H9 (cell line): Measurements from ENCODE around the gene SPHK1. TPM values are rescaled to one million over a fixed set of nuclear protein-coding genes. Genes with fewer than 3 reads are reported as not detected.

Experiments used
- DNase-seq: peaks from one replicate; pipeline ENCODE4 v3.0.0-alpha.2; 2017
- H2AFZ ChIP-seq: one replicate; pipeline ENCODE4 v1.6.1; 2013; ENCODE audit warnings: mild to moderate bottlenecking, low read length, control low read depth, moderate library complexity
- H2AK5ac ChIP-seq: 2 replicates; pipeline ENCODE4 v1.6.1; 2013; ENCODE audit warnings: low read length, control low read depth, mixed read lengths; ENCODE audit not compliant: insufficient read length
- H2BK120ac ChIP-seq: one replicate; pipeline ENCODE4 v1.6.1; 2013; ENCODE audit warnings: low read depth, mild to moderate bottlenecking, low read length, control low read depth, inconsistent platforms; ENCODE audit not compliant: poor library complexity, severe bottlenecking
- H2BK12ac ChIP-seq: 2 replicates; pipeline ENCODE4 v1.6.1; 2013; ENCODE audit warnings: low read length, control low read depth, mixed read lengths, low read depth; ENCODE audit not compliant: insufficient read length
- H2BK15ac ChIP-seq: 2 replicates; pipeline ENCODE4 v1.6.1; 2013; ENCODE audit warnings: low read depth, low read length, control low read depth
- H2BK20ac ChIP-seq: one replicate; pipeline ENCODE4 v1.6.1; 2013; ENCODE audit warnings: low read depth, mild to moderate bottlenecking, low read length, control low read depth, inconsistent platforms; ENCODE audit not compliant: poor library complexity, severe bottlenecking
- H2BK5ac ChIP-seq: 2 replicates; pipeline ENCODE4 v1.6.1; 2013; ENCODE audit warnings: low read length, control low read depth, mixed read lengths; ENCODE audit not compliant: insufficient read length
- H3K14ac ChIP-seq: 2 replicates; pipeline ENCODE4 v1.6.1; 2013; ENCODE audit warnings: low read length, control low read depth; ENCODE audit not compliant: insufficient read depth
- H3K18ac ChIP-seq: 2 replicates; pipeline ENCODE4 v1.6.1; 2013; ENCODE audit warnings: low read depth, mild to moderate bottlenecking, mixed read lengths, low read length, control low read depth; ENCODE audit not compliant: insufficient read length
- H3K23ac ChIP-seq: 2 replicates; pipeline ENCODE4 v1.6.1; 2013; ENCODE audit warnings: low read length, control low read depth, mixed read lengths, low read depth; ENCODE audit not compliant: insufficient read length
- H3K23me2 ChIP-seq: 2 replicates; pipeline ENCODE4 v1.6.1; 2013; ENCODE audit warnings: low read depth, mild to moderate bottlenecking, mixed read lengths, low read length, control low read depth; ENCODE audit not compliant: insufficient read length, poor library complexity, severe bottlenecking
- H3K27ac ChIP-seq: 2 replicates; pipeline ENCODE4 v1.5.1; 2013; ENCODE audit warnings: low read length, control low read depth, mixed read lengths, low read depth; ENCODE audit not compliant: insufficient read length
- H3K27me3 ChIP-seq: 2 replicates; pipeline ENCODE4 v1.6.1; 2013; ENCODE audit warnings: low read length, control low read depth, inconsistent platforms; ENCODE audit not compliant: insufficient read depth
- H3K4ac ChIP-seq: 2 replicates; pipeline ENCODE4 v1.6.1; 2013; ENCODE audit warnings: low read depth, mild to moderate bottlenecking, control low read depth, inconsistent platforms, low read length, moderate library complexity
- H3K4me1 ChIP-seq: 2 replicates; pipeline ENCODE4 v1.6.1; 2013; ENCODE audit warnings: low read length, control low read depth, inconsistent platforms; ENCODE audit not compliant: insufficient read depth
- H3K4me2 ChIP-seq: 2 replicates; pipeline ENCODE4 v1.6.1; 2013; ENCODE audit warnings: low read length, control low read depth, mixed read lengths; ENCODE audit not compliant: insufficient read length, insufficient read depth
- H3K56ac ChIP-seq: 2 replicates; pipeline ENCODE4 v1.6.1; 2013; ENCODE audit warnings: low read depth, mild to moderate bottlenecking, mixed read lengths, low read length, control low read depth; ENCODE audit not compliant: insufficient read length
- H3K79me1 ChIP-seq: 2 replicates; pipeline ENCODE4 v1.6.1; 2013; ENCODE audit warnings: low read depth, mild to moderate bottlenecking, moderate library complexity, low read length, control low read depth, inconsistent platforms; ENCODE audit not compliant: insufficient read depth, poor library complexity, severe bottlenecking
- H3K79me2 ChIP-seq: 2 replicates; pipeline ENCODE4 v1.6.1; 2013; ENCODE audit warnings: low read length, control low read depth, inconsistent platforms; ENCODE audit not compliant: insufficient read depth
- H3K9ac ChIP-seq: 2 replicates; pipeline ENCODE4 v1.6.1; 2013; ENCODE audit warnings: low read length, control low read depth, mixed read lengths; ENCODE audit not compliant: insufficient read length; ENCODE audit errors: extremely low read depth
- H3K9me3 ChIP-seq: one replicate; pipeline ENCODE4 v1.6.1; 2013; ENCODE audit warnings: low read depth, low read length, inconsistent platforms; ENCODE audit not compliant: control insufficient read depth
- H3T11ph ChIP-seq: one replicate; pipeline ENCODE4 v1.6.1; 2013; ENCODE audit warnings: mild to moderate bottlenecking, low read length, control low read depth, inconsistent platforms
- H4K20me1 ChIP-seq: one replicate; pipeline ENCODE4 v1.6.1; 2013; ENCODE audit not compliant: control insufficient read depth, insufficient read length, insufficient read depth
- H4K5ac ChIP-seq: 2 replicates; pipeline ENCODE4 v1.6.1; 2013; ENCODE audit warnings: low read depth, mild to moderate bottlenecking, mixed read lengths, low read length, control low read depth; ENCODE audit not compliant: insufficient read length
- H4K8ac ChIP-seq: replicated peaks from 2 replicates; pipeline ENCODE4 v1.6.1; 2013; ENCODE audit warnings: low read length, control low read depth, mixed read lengths, low read depth; ENCODE audit not compliant: insufficient read length
- H4K91ac ChIP-seq: 2 replicates; pipeline ENCODE4 v1.6.1; 2013; ENCODE audit warnings: low read depth, mild to moderate bottlenecking, moderate library complexity, mixed read lengths, low read length, control low read depth; ENCODE audit not compliant: insufficient read length
- H3K27ac Mint-ChIP-seq, 3 experiments: 2 replicates in 2 of 3; 3 replicates in 1 of 3; pipeline ENCODE4 v1.8.0; 2020 to 2021; ENCODE audit warnings: mixed read lengths in 3 of 3, mild to moderate bottlenecking in 1 of 3, moderate library complexity in 1 of 3
- H3K27me3 Mint-ChIP-seq: 2 replicates; pipeline ENCODE4 v1.8.0; 2021; ENCODE audit warnings: low read depth, mild to moderate bottlenecking, moderate library complexity, mixed read lengths
- H3K36me3 Mint-ChIP-seq, 3 experiments: 2 replicates in 2 of 3; 3 replicates in 1 of 3; pipeline ENCODE4 v1.8.0; 2020 to 2021; ENCODE audit warnings: low read depth in 3 of 3, mixed read lengths in 3 of 3; ENCODE audit not compliant: insufficient read depth in 1 of 3
- H3K4me1 Mint-ChIP-seq, 2 experiments: 2 replicates each; pipeline ENCODE4 v1.8.0; 2020; ENCODE audit warnings: mixed read lengths in 2 of 2
- H3K4me3 Mint-ChIP-seq, 2 experiments: 2 replicates in 1 of 2; 3 replicates in 1 of 2; pipeline ENCODE4 v1.8.0; 2020 to 2021; ENCODE audit warnings: mild to moderate bottlenecking in 2 of 2, mixed read lengths in 2 of 2, moderate library complexity in 1 of 2
- H3K9me3 Mint-ChIP-seq, 2 experiments: 2 replicates in 1 of 2; 3 replicates in 1 of 2; pipeline ENCODE4 v1.8.0; 2020; ENCODE audit warnings: mild to moderate bottlenecking in 2 of 2, mixed read lengths in 2 of 2, moderate library complexity in 1 of 2
- WGBS: extraction: QIAGEN DNeasy Blood & Tissue Kit; methylation state at CpG from one replicate; pipeline ENCODE4 v1.1.7; 2013; ENCODE audit warnings: missing lambda C conversion rate, low lambda C conversion rate, mixed read lengths; ENCODE audit not compliant: insufficient read length; ENCODE audit errors: extremely low coverage; 5-methylcytosine and 5-hydroxymethylcytosine counted together
- total RNA-seq: library from RNA; stranded (reverse); gene quantifications from 2 replicates; pipeline ENCODE4 v1.2.1, GENCODE V29; 2021
- TF ChIP-seq, protein P1 (sequence below): fragments of 200-600 bp; sonication (generic); conservative IDR thresholded peaks from 3 replicates; pipeline ENCODE4 v1.8.0; 2021; ENCODE audit warnings: antibody characterized with exemption, mild to moderate bottlenecking

The SPHK1 gene
- total RNA-seq, 1 experiment from 2014 or later, result 1.4 TPM

GRCh38 chr17:76397184-76397583, 12.8 kb downstream of the SPHK1 start:
- no peak overlapping the region for H4K8ac ChIP-seq
- no peak overlapping the region for H2BK5ac ChIP-seq
- H2AK5ac ChIP-seq, result no peak overlapping the region
- Mint-ChIP-seq H3K4me3 (no peak overlapping the region), H3K27ac (no peak overlapping the region), H3K27me3 (no peaks in the 10 kb centered on the region), H3K36me3 (peaks cover 44 to 78% (median 77%) of the 10 kb centered on the region in 3 experiments; a peak in 6 of 7 replicates), H3K9me3 (no peaks in the 10 kb centered on the region), H3K4me1 (no peaks in the 10 kb centered on the region)
- H2BK120ac ChIP-seq, result no peak overlapping the region
- H3K14ac ChIP-seq, result no peak overlapping the region
- H2BK20ac ChIP-seq, result no peak overlapping the region
- WGBS, result no CpG with 5 or more reads among the region's 8 CpGs
- H3K23me2 ChIP-seq, result no peaks in the 10 kb centered on the region
- H4K20me1 ChIP-seq, result no peaks in the 10 kb centered on the region
- H3K79me2 ChIP-seq, result no peaks in the 10 kb centered on the region
- H3K56ac ChIP-seq, result no peak overlapping the region
- no peak overlapping the region for H2BK15ac ChIP-seq
- TF ChIP-seq, protein P1, sequence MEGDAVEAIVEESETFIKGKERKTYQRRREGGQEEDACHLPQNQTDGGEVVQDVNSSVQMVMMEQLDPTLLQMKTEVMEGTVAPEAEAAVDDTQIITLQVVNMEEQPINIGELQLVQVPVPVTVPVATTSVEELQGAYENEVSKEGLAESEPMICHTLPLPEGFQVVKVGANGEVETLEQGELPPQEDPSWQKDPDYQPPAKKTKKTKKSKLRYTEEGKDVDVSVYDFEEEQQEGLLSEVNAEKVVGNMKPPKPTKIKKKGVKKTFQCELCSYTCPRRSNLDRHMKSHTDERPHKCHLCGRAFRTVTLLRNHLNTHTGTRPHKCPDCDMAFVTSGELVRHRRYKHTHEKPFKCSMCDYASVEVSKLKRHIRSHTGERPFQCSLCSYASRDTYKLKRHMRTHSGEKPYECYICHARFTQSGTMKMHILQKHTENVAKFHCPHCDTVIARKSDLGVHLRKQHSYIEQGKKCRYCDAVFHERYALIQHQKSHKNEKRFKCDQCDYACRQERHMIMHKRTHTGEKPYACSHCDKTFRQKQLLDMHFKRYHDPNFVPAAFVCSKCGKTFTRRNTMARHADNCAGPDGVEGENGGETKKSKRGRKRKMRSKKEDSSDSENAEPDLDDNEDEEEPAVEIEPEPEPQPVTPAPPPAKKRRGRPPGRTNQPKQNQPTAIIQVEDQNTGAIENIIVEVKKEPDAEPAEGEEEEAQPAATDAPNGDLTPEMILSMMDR, result no peak
- no peak overlapping the region for H3K23ac ChIP-seq
- H3K9ac ChIP-seq, result no peak overlapping the region
- H4K91ac ChIP-seq, result no peak overlapping the region
- H3K9me3 ChIP-seq, result no peaks in the 10 kb centered on the region
- H3K79me1 ChIP-seq, result no peaks in the 10 kb centered on the region
- H3K4ac ChIP-seq, result no peak overlapping the region
- DNase-seq, result no peak
- no peak overlapping the region for H4K5ac ChIP-seq
- H2AFZ ChIP-seq, result no peak overlapping the region
- H3K18ac ChIP-seq, result no peak overlapping the region
- H3K27me3 ChIP-seq, result no peaks in the 10 kb centered on the region
- H3K4me1 ChIP-seq, result no peaks in the 10 kb centered on the region
- H2BK12ac ChIP-seq, result no peak overlapping the region
- H3K27ac ChIP-seq, result no peak overlapping the region
- no peak overlapping the region for H3K4me2 ChIP-seq
- H3T11ph ChIP-seq, result no peak overlapping the region
